GM12872 (cell line): ENCODE data around the gene MAMLD1.

Experiments used
- CTCF ChIP-seq: IDR thresholded peaks from 3 replicates; pipeline ENCODE4 v1.5.1; 2011; ENCODE audit warnings: low read depth, mild to moderate bottlenecking, low read length, moderate library complexity; ENCODE audit not compliant: insufficient read depth

The MAMLD1 gene

GRCh38 chrX:150475461-150475860, 112.3 kb downstream of the MAMLD1 start:
- no peak for TF ChIP-seq CTCF

GRCh38 chrX:150476164-150476699, 113.1 kb downstream of the MAMLD1 start:
- TF ChIP-seq CTCF, result no peak

- TF ChIP-seq CTCF, result no peak
Observed at GRCh38 chrX:150477371-150477770, 114.3 kb downstream of the MAMLD1 start.

GRCh38 chrX:150478496-150479492, 115.7 kb downstream of the MAMLD1 start:
- no peak for TF ChIP-seq CTCF

GRCh38 chrX:150482537-150483206, 119.6 kb downstream of the MAMLD1 start:
- TF ChIP-seq CTCF, result no peak

- no peak for TF ChIP-seq CTCF
Observed at GRCh38 chrX:150483356-150483985, 120.4 kb downstream of the MAMLD1 start.

GRCh38 chrX:150486011-150486410, 122.9 kb downstream of the MAMLD1 start:
- peak; percentile 62 for TF ChIP-seq CTCF
